ENCODE results near the gene KLHL34.

Gene KLHL34

GRCh38 chrX:21655901-21656586 lies 2.1 kb downstream of the KLHL34 start:
- no peak for DNase-seq (ENCODE audit: low read depth)

GRCh38 chrX:21645886-21646285 lies 12.2 kb downstream of the KLHL34 start:
- no peak for DNase-seq (ENCODE audit: low read depth)

DNA sequence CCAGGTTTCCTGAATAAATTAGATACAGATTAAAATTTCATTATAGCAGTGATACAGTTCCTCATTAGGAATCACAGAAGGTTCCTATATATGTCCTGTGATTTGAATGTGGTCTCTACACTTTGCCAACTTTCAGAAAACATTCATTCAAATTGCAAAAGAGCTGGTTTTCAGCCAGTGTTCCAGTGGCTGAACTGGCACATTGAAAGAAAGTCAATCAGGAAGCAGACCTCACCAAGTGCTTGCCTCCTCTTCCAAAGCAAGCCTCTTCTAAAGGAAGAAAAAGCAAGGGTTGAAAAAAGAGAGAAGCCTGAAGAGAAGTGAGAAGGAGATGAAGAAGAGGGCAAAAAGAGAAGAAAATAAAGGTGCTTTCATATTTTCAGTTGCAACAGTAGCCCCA lies 12.7 kb downstream of the KLHL34 start:
- DNase-seq (ENCODE audit: low read depth): no peak

- DNase-seq (ENCODE audit: low read depth): no peak
Measured at GRCh38 chrX:21639775-21640174, 18.4 kb downstream of the KLHL34 start.

GRCh38 chrX:21638311-21638710 lies 19.8 kb downstream of the KLHL34 start:
- DNase-seq (ENCODE audit: low read depth): no peak

DNA sequence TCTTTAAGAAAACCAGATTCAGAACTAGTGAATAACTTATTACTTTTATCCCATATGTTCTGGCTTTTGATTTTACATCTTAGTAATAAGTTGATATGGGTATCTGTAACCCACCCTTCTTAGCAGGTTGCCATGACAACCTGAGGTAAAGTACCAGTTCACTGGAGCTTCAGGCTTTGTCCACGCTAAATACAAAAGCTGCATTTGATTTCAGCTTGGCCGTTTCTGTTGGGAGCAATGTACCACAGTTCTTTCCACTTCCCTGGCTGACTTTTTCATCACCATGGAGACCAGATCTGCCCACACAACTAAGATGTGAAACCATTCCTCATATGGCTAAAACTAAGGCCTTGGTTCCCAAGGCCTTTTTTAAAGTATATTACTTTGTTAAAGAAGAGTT lies 26.1 kb downstream of the KLHL34 start:
- DNase-seq (ENCODE audit: low read depth): no peak

DNA sequence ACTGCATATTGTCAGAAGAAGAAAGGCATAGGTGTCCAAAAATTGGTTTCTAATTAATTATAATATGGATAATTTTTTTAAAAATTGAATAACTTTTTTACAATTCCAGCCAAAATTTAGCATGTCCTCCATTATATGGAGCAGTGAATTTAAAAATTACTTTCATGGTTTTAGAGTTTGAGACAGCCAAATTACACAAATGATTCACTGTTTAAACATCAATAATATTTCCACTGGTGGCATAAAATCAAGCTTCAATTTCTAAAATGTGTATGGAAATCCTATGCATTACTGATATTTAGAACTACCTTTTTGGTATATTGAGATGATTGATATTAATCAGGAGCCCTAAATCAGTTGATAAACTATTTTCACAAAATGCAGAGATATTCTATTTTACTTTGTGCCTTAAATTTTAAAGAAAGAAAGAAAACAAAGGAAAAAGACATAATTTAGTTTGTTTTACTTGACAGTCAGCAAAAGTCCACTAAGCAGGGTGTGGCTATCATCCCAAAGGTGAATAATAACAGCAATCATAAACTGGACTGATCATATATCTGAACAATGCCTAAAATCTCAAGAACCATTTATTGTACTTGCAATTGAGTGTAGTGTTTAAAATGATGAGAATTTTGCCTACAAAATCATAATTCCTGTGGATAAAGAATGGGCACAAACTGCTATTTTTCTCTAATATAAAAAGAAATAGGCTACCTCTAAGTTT lies 34.2 kb downstream of the KLHL34 start:
- DNase-seq (ENCODE audit: low read depth): no peak

DNA sequence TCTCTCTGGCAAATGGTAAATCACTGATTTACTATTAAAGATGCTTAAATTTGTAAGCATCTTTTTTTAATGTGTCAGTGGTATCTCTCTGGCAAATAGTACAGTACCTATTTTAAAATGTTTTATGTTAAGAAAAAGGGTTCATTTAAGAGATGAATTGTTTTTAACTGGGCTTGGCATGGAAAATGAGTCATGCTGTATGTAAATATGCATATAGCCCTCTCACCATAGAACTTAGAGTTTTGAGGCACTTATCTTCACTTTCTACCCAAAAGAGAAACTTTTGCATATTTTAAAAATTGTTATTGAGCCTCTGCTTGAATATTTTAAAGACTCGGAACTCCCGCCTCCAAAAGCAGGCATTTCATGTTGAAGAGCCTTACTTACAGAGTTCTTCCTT lies 37.9 kb downstream of the KLHL34 start:
- no peak for DNase-seq (ENCODE audit: low read depth)

DNA sequence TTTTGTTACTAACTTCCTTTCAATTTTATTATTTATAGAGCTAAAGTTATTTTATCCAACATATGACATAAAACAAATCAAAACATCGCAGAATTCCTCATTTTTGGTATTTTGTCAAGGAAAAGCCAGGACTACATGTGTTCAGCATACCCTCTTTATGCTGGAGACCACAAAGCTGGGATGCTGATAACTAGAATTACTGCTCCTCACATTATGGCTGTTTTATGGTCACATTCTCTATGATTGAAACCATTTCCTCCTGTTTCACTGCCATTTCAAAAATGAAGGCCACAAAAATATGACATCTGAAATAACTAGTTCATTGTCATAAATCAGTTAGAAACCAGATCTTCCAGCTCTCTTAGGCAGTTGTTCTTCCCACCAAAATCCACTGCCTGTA lies 41.7 kb downstream of the KLHL34 start:
- DNase-seq (ENCODE audit: low read depth): no peak

DNA sequence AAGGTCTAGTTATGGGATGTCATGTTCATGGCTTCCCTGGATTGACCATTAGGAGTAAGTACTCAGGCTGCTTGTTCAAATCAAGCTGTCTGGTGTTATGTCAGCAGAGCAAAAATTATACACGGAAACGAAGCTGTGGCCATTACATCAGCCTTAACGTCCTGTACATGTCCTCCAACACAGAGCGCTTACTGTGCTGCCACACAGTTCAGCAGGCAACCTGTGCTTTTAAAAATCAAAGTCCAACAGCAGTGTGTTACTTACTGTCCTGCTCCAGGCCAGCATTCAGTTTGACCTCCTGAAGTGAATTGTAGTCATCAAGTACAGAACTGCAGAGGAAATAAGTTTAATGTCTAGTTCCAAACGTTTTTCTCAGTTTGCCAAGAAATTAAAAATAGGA lies 46.0 kb downstream of the KLHL34 start:
- DNase-seq (ENCODE audit: low read depth): no peak

- DNase-seq (ENCODE audit: low read depth): no peak
Measured at GRCh38 chrX:21610168-21610567, 48.0 kb downstream of the KLHL34 start.

DNA sequence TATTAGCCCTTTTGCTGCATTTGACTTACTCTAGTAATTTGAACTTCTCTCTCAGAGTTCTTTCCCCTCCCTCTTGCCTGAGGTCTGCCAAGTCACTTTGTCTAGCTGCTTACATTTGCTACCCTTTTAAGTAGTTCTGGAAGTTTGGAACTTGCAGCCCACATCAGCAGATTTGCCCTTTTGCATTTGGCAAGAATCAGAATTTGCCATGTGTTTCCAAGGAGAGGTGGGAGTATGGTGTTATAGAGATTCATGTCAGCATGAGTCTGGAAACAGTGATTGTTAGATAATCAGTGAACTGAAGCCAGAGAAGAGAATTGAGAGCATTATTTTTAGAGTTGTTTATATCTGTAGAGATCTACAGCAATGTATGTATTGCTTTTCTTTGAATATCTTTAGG lies 52.1 kb downstream of the KLHL34 start:
- no peak for DNase-seq (ENCODE audit: low read depth)
